H9 (cell line): ENCODE data around the gene ZBTB38. TPM values are rescaled to one million over a fixed set of nuclear protein-coding genes. Genes with fewer than 3 reads are reported as not detected.

Experiments used
- DNase-seq: peaks from one replicate; pipeline ENCODE4 v3.0.0-alpha.2; 2017
- H2AFZ ChIP-seq: one replicate; pipeline ENCODE4 v1.6.1; 2013; ENCODE audit warnings: mild to moderate bottlenecking, low read length, control low read depth, moderate library complexity
- H2AK5ac ChIP-seq: 2 replicates; pipeline ENCODE4 v1.6.1; 2013; ENCODE audit warnings: low read length, control low read depth, mixed read lengths; ENCODE audit not compliant: insufficient read length
- H2BK120ac ChIP-seq: one replicate; pipeline ENCODE4 v1.6.1; 2013; ENCODE audit warnings: low read depth, mild to moderate bottlenecking, low read length, control low read depth, inconsistent platforms; ENCODE audit not compliant: poor library complexity, severe bottlenecking
- H2BK12ac ChIP-seq: 2 replicates; pipeline ENCODE4 v1.6.1; 2013; ENCODE audit warnings: low read length, control low read depth, mixed read lengths, low read depth; ENCODE audit not compliant: insufficient read length
- H2BK15ac ChIP-seq: 2 replicates; pipeline ENCODE4 v1.6.1; 2013; ENCODE audit warnings: low read depth, low read length, control low read depth
- H2BK20ac ChIP-seq: one replicate; pipeline ENCODE4 v1.6.1; 2013; ENCODE audit warnings: low read depth, mild to moderate bottlenecking, low read length, control low read depth, inconsistent platforms; ENCODE audit not compliant: poor library complexity, severe bottlenecking
- H2BK5ac ChIP-seq: 2 replicates; pipeline ENCODE4 v1.6.1; 2013; ENCODE audit warnings: low read length, control low read depth, mixed read lengths; ENCODE audit not compliant: insufficient read length
- H3K14ac ChIP-seq: 2 replicates; pipeline ENCODE4 v1.6.1; 2013; ENCODE audit warnings: low read length, control low read depth; ENCODE audit not compliant: insufficient read depth
- H3K18ac ChIP-seq: 2 replicates; pipeline ENCODE4 v1.6.1; 2013; ENCODE audit warnings: low read depth, mild to moderate bottlenecking, mixed read lengths, low read length, control low read depth; ENCODE audit not compliant: insufficient read length
- H3K23ac ChIP-seq: 2 replicates; pipeline ENCODE4 v1.6.1; 2013; ENCODE audit warnings: low read length, control low read depth, mixed read lengths, low read depth; ENCODE audit not compliant: insufficient read length
- H3K23me2 ChIP-seq: 2 replicates; pipeline ENCODE4 v1.6.1; 2013; ENCODE audit warnings: low read depth, mild to moderate bottlenecking, mixed read lengths, low read length, control low read depth; ENCODE audit not compliant: insufficient read length, poor library complexity, severe bottlenecking
- H3K27ac ChIP-seq: 2 replicates; pipeline ENCODE4 v1.5.1; 2013; ENCODE audit warnings: low read length, control low read depth, mixed read lengths, low read depth; ENCODE audit not compliant: insufficient read length
- H3K27me3 ChIP-seq: 2 replicates; pipeline ENCODE4 v1.6.1; 2013; ENCODE audit warnings: low read length, control low read depth, inconsistent platforms; ENCODE audit not compliant: insufficient read depth
- H3K4ac ChIP-seq: 2 replicates; pipeline ENCODE4 v1.6.1; 2013; ENCODE audit warnings: low read depth, mild to moderate bottlenecking, control low read depth, inconsistent platforms, low read length, moderate library complexity
- H3K4me1 ChIP-seq: 2 replicates; pipeline ENCODE4 v1.6.1; 2013; ENCODE audit warnings: low read length, control low read depth, inconsistent platforms; ENCODE audit not compliant: insufficient read depth
- H3K4me2 ChIP-seq: 2 replicates; pipeline ENCODE4 v1.6.1; 2013; ENCODE audit warnings: low read length, control low read depth, mixed read lengths; ENCODE audit not compliant: insufficient read length, insufficient read depth
- H3K56ac ChIP-seq: 2 replicates; pipeline ENCODE4 v1.6.1; 2013; ENCODE audit warnings: low read depth, mild to moderate bottlenecking, mixed read lengths, low read length, control low read depth; ENCODE audit not compliant: insufficient read length
- H3K79me1 ChIP-seq: 2 replicates; pipeline ENCODE4 v1.6.1; 2013; ENCODE audit warnings: low read depth, mild to moderate bottlenecking, moderate library complexity, low read length, control low read depth, inconsistent platforms; ENCODE audit not compliant: insufficient read depth, poor library complexity, severe bottlenecking
- H3K79me2 ChIP-seq: 2 replicates; pipeline ENCODE4 v1.6.1; 2013; ENCODE audit warnings: low read length, control low read depth, inconsistent platforms; ENCODE audit not compliant: insufficient read depth
- H3K9ac ChIP-seq: 2 replicates; pipeline ENCODE4 v1.6.1; 2013; ENCODE audit warnings: low read length, control low read depth, mixed read lengths; ENCODE audit not compliant: insufficient read length; ENCODE audit errors: extremely low read depth
- H3K9me3 ChIP-seq: one replicate; pipeline ENCODE4 v1.6.1; 2013; ENCODE audit warnings: low read depth, low read length, inconsistent platforms; ENCODE audit not compliant: control insufficient read depth
- H3T11ph ChIP-seq: one replicate; pipeline ENCODE4 v1.6.1; 2013; ENCODE audit warnings: mild to moderate bottlenecking, low read length, control low read depth, inconsistent platforms
- H4K20me1 ChIP-seq: one replicate; pipeline ENCODE4 v1.6.1; 2013; ENCODE audit not compliant: control insufficient read depth, insufficient read length, insufficient read depth
- H4K5ac ChIP-seq: 2 replicates; pipeline ENCODE4 v1.6.1; 2013; ENCODE audit warnings: low read depth, mild to moderate bottlenecking, mixed read lengths, low read length, control low read depth; ENCODE audit not compliant: insufficient read length
- H4K8ac ChIP-seq: replicated peaks from 2 replicates; pipeline ENCODE4 v1.6.1; 2013; ENCODE audit warnings: low read length, control low read depth, mixed read lengths, low read depth; ENCODE audit not compliant: insufficient read length
- H4K91ac ChIP-seq: 2 replicates; pipeline ENCODE4 v1.6.1; 2013; ENCODE audit warnings: low read depth, mild to moderate bottlenecking, moderate library complexity, mixed read lengths, low read length, control low read depth; ENCODE audit not compliant: insufficient read length
- H3K27ac Mint-ChIP-seq, 3 experiments: 2 replicates in 2 of 3; 3 replicates in 1 of 3; pipeline ENCODE4 v1.8.0; 2020 to 2021; ENCODE audit warnings: mixed read lengths in 3 of 3, mild to moderate bottlenecking in 1 of 3, moderate library complexity in 1 of 3
- H3K27me3 Mint-ChIP-seq: 2 replicates; pipeline ENCODE4 v1.8.0; 2021; ENCODE audit warnings: low read depth, mild to moderate bottlenecking, moderate library complexity, mixed read lengths
- H3K36me3 Mint-ChIP-seq, 3 experiments: 2 replicates in 2 of 3; 3 replicates in 1 of 3; pipeline ENCODE4 v1.8.0; 2020 to 2021; ENCODE audit warnings: low read depth in 3 of 3, mixed read lengths in 3 of 3; ENCODE audit not compliant: insufficient read depth in 1 of 3
- H3K4me1 Mint-ChIP-seq, 2 experiments: 2 replicates each; pipeline ENCODE4 v1.8.0; 2020; ENCODE audit warnings: mixed read lengths in 2 of 2
- H3K4me3 Mint-ChIP-seq, 2 experiments: 2 replicates in 1 of 2; 3 replicates in 1 of 2; pipeline ENCODE4 v1.8.0; 2020 to 2021; ENCODE audit warnings: mild to moderate bottlenecking in 2 of 2, mixed read lengths in 2 of 2, moderate library complexity in 1 of 2
- H3K9me3 Mint-ChIP-seq, 2 experiments: 2 replicates in 1 of 2; 3 replicates in 1 of 2; pipeline ENCODE4 v1.8.0; 2020; ENCODE audit warnings: mild to moderate bottlenecking in 2 of 2, mixed read lengths in 2 of 2, moderate library complexity in 1 of 2
- CTCF ChIP-seq: fragments of 200-600 bp; sonication (generic); conservative IDR thresholded peaks from 3 replicates; pipeline ENCODE4 v1.8.0; 2021; ENCODE audit warnings: antibody characterized with exemption, mild to moderate bottlenecking
- WGBS: extraction: QIAGEN DNeasy Blood & Tissue Kit; methylation state at CpG from one replicate; pipeline ENCODE4 v1.1.7; 2013; ENCODE audit warnings: missing lambda C conversion rate, low lambda C conversion rate, mixed read lengths; ENCODE audit not compliant: insufficient read length; ENCODE audit errors: extremely low coverage; 5-methylcytosine and 5-hydroxymethylcytosine counted together
- total RNA-seq: library from RNA; stranded (reverse); gene quantifications from 2 replicates; pipeline ENCODE4 v1.2.1, GENCODE V29; 2021

The ZBTB38 gene
- total RNA-seq, 1 experiment from 2014 or later = 14.6 TPM

DNA sequence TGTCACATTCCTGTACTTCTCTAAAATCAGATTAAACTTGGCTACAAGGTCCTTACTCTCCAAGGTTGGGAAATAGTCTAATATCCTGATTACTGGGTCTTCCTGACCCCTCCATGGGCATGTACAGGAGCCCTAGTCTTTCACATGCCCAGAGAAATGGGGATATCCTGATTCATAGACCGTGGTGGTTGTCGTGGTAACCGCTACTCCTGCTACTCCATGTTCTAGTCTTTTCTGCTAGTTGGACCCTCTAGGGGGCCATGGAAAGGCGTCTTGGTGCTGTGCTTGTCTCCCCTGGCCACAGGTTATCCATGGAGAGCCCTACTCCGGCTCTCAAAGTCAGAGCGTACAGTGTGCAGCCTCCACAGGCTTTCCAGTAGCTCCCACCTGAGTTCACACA, 13.1 kb upstream of the ZBTB38 start:
- Histone ChIP-seq H3K14ac (no peak overlapping the region), H2BK120ac (no peak overlapping the region), H3K9me3 (no peaks in the 10 kb centered on the region), H3K79me2 (no peaks in the 10 kb centered on the region), H3K4me1 (no peaks in the 10 kb centered on the region), H3K23ac (no peak overlapping the region), H3K27ac (no peak overlapping the region), H3K27me3 (no peaks in the 10 kb centered on the region), H3K9ac (no peak overlapping the region), H3K79me1 (no peaks in the 10 kb centered on the region), H3K4me2 (no peak overlapping the region), H4K91ac (no peak overlapping the region), H2AFZ (no peak overlapping the region), H4K20me1 (no peaks in the 10 kb centered on the region), H2AK5ac (no peak overlapping the region), H3K18ac (no peak overlapping the region), H2BK20ac (no peak overlapping the region), H2BK5ac (no peak overlapping the region), H4K5ac (no peak overlapping the region), H2BK12ac (no peak overlapping the region), H3K23me2 (no peaks in the 10 kb centered on the region), H3T11ph (no peak overlapping the region), H2BK15ac (no peak overlapping the region), H4K8ac (no peak overlapping the region), H3K4ac (no peak overlapping the region), H3K56ac (no peak overlapping the region)
- no peak for DNase-seq
- TF ChIP-seq CTCF = no peak
- no peak overlapping the region for H3K27ac Mint-ChIP-seq
- H3K4me1 Mint-ChIP-seq = peaks cover 5 to 10% of the 10 kb centered on the region in 2 experiments
- no peaks in the 10 kb centered on the region for H3K36me3 Mint-ChIP-seq
- H3K4me3 Mint-ChIP-seq = no peak overlapping the region
- no CpG with 5 or more reads among the region's 6 CpGs for WGBS
- no peaks in the 10 kb centered on the region; the same call in 1 of the 2 replicates for H3K27me3 Mint-ChIP-seq
- no peaks in the 10 kb centered on the region for H3K9me3 Mint-ChIP-seq
